ENCODE measurements around the gene FANCG. TPM values are rescaled to one million over a fixed set of nuclear protein-coding genes. Genes with fewer than 3 reads are reported as not detected.

Gene FANCG
- total and polyA plus RNA-seq, 2 of the 8 experiments (the other 6 are each of a cell fraction or from before 2014, with no cell fraction given) = 66.6 to 87.1 TPM

- Histone ChIP-seq H3K27ac (ENCODE audit: low read depth, low read length) (no peak overlapping the region), H4K20me1 (replicated peaks in 1 of 2; ENCODE audit: control insufficient read depth in 1 of 2, insufficient read depth in 2 of 2, low read length in 2 of 2) (peaks cover 4 to 7% of the 10 kb centered on the region in 2 experiments), H3K56ac (replicated peaks; ENCODE audit: insufficient read length, low read depth, low read length) (no peak overlapping the region), H4K8ac (ENCODE audit: extremely low read depth, insufficient read depth, low read length) (no peak overlapping the region), H3K23me2 (ENCODE audit: low read depth, low read length) (peaks cover 12% of the 10 kb centered on the region; the same call in 1 of the 2 replicates), H3K14ac (ENCODE audit: insufficient read length) (no peak overlapping the region), H2BK5ac (ENCODE audit: low read depth, low read length) (no peak overlapping the region), H3K23ac (ENCODE audit: insufficient read length) (no peak overlapping the region), H3K4ac (replicated peaks; ENCODE audit: insufficient read length, low read depth, low read length) (no peak overlapping the region), H2AK5ac (ENCODE audit: low read depth, low read length) (no peak overlapping the region), H2BK15ac (ENCODE audit: low read length) (no peak overlapping the region), H3K36me3 (ENCODE audit: control insufficient read depth in 2 of 4, insufficient read depth in 4 of 4, low read length in 3 of 4) (peaks cover 0 to 5% (median 1%) of the 10 kb centered on the region in 4 experiments; a peak in 3 of 8 replicates), H2BK12ac (ENCODE audit: low read depth, low read length) (no peak overlapping the region), H3K18ac (ENCODE audit: extremely low read depth, low read length) (no peak overlapping the region), H4K91ac (replicated peaks; ENCODE audit: insufficient read length, low read length) (no peak overlapping the region), H3K79me2 (ENCODE audit: control insufficient read depth in 1 of 2, insufficient read depth in 2 of 2, low read length in 2 of 2) (peaks cover 0 to 3% of the 10 kb centered on the region in 2 experiments; a peak in 1 of 4 replicates), H3K4me2 (ENCODE audit: insufficient read depth in 1 of 2, low read depth in 2 of 2, low read length in 2 of 2) (no peak overlapping the region), H4K5ac (ENCODE audit: insufficient read length, low read depth, low read length) (no peak overlapping the region), H3K9me3 (ENCODE audit: insufficient read depth in 2 of 2, low read depth in 1 of 2, low read length in 1 of 2) (no peaks in the 10 kb centered on the region), H2BK120ac (replicated peaks; ENCODE audit: low read depth, low read length) (no peak overlapping the region), H3K4me1 (replicated peaks in 1 of 4; ENCODE audit: control insufficient read depth in 3 of 4, insufficient read depth in 4 of 4, low read length in 3 of 4) (peaks cover 0 to 14% (median 5%) of the 10 kb centered on the region in 4 experiments; a peak in 6 of 7 replicates), H3K79me1 (ENCODE audit: low read depth, low read length) (no peaks in the 10 kb centered on the region), H3K27me3 (replicated peaks in 1 of 4; ENCODE audit: control insufficient read depth in 3 of 4, extremely low read depth in 1 of 4, insufficient read depth in 3 of 4, low read length in 3 of 4) (no peaks in the 10 kb centered on the region), H3K4me3 (ENCODE audit: extremely low read depth in 1 of 4, insufficient read depth in 2 of 4, low read depth in 3 of 4, low read length in 4 of 4) (no peak overlapping the region), H3K9ac (replicated peaks in 1 of 4; ENCODE audit: extremely low read depth in 1 of 4, low read depth in 3 of 4, low read length in 3 of 4) (no peak overlapping the region), H2BK20ac (ENCODE audit: low read length) (no peak overlapping the region), H2AFZ (ENCODE audit: low read length) (no peak overlapping the region)
- ChIA-PET CTCF (ENCODE audit: partially characterized antibody) (interaction anchor here (1.5 kb wide), 1 partner anchor 11 kb away, joined by 7 read pairs; the partner anchor contains the start of gene PIGO), POLR2A (ENCODE audit: partially characterized antibody) (interaction anchor here (0.8 to 17.4 kb wide), 4 partner anchors 7 to 119 kb away, joined by 3 to 440 read pairs (median 77); partner anchors contain the start of genes FANCG, PIGO, STOML2 and VCP)
- WGBS, 2 experiments (ENCODE audit: extremely low coverage in 1 of 2, insufficient coverage in 1 of 2, insufficient read length in 1 of 2, insufficient replicate concordance in 2 of 2, low coverage in 1 of 2, low lambda C conversion rate in 2 of 2, missing lambda C conversion rate in 1 of 2) = 84% methylated on average over 17 of the region's 18 CpGs; no CpG with 5 or more reads in 1 of the 2 experiments
- no peak for DNase-seq (ENCODE audit: low read depth in 1 of 2, low spot score in 2 of 2)
- FAIRE-seq = no peak
- TF ChIP-seq FOSL1 (IDR thresholded peaks at IDR 0.05; ENCODE audit: insufficient read depth, low read depth, low read length) = no peak
Observed at GRCh38 chr9:35107297-35108290, 27.9 kb upstream of the FANCG start.

Data from H1 (cell line).